Parathyroid adenoma (tissue), 2 donors: ENCODE results near the gene NHLRC4.
"Not testable (repeated sequence)": the region's sequence is repeated elsewhere in the genome, so short reads cannot be mapped to it uniquely, and the experiment has no call there.

Experiments used
- H2AFZ ChIP-seq: fragments of 300-600 bp; sonication (generic); one replicate; pipeline ENCODE4 v1.7.0; 2017; ENCODE audit warnings: antibody characterized with exemption, mild to moderate bottlenecking
- H3K27ac ChIP-seq: fragments of 300-600 bp; sonication (generic); one replicate; pipeline ENCODE4 v1.7.0; 2017
- H3K27me3 ChIP-seq: fragments of 300-600 bp; sonication (generic); one replicate; pipeline ENCODE4 v1.7.0; 2017; ENCODE audit warnings: low read length; ENCODE audit not compliant: control insufficient read depth, insufficient read depth
- H3K36me3 ChIP-seq: fragments of 300-600 bp; sonication (generic); one replicate; pipeline ENCODE4 v1.7.0; 2017; ENCODE audit warnings: low read length; ENCODE audit not compliant: control insufficient read depth, insufficient read depth
- H3K4me1 ChIP-seq: fragments of 300-600 bp; sonication (generic); one replicate; pipeline ENCODE4 v1.7.0; 2017; ENCODE audit warnings: control low read depth
- H3K4me2 ChIP-seq: fragments of 300-600 bp; sonication (generic); one replicate; pipeline ENCODE4 v1.7.0; 2017; ENCODE audit warnings: low read length
- H3K4me3 ChIP-seq: fragments of 300-600 bp; sonication (generic); one replicate; pipeline ENCODE4 v1.7.0; 2017; ENCODE audit warnings: low read depth, low read length
- H3K79me2 ChIP-seq: fragments of 300-600 bp; sonication (generic); one replicate; pipeline ENCODE4 v1.7.0; 2017; ENCODE audit warnings: control low read depth
- H3K9ac ChIP-seq: fragments of 300-600 bp; sonication (generic); one replicate; pipeline ENCODE4 v1.7.0; 2017; ENCODE audit warnings: mild to moderate bottlenecking
- H3K9me3 ChIP-seq: fragments of 300-600 bp; sonication (generic); one replicate; pipeline ENCODE4 v1.7.0; 2017; ENCODE audit warnings: low read length; ENCODE audit not compliant: control insufficient read depth
- TF ChIP-seq, protein P1 (sequence below): fragments of 300-600 bp; sonication (generic); IDR thresholded peaks from one replicate; pipeline ENCODE4 v1.7.0; 2017; ENCODE audit warnings: antibody characterized with exemption, mild to moderate bottlenecking
- donor health status: primary hyperparathyroidism.

NHLRC4 gene

DNA sequence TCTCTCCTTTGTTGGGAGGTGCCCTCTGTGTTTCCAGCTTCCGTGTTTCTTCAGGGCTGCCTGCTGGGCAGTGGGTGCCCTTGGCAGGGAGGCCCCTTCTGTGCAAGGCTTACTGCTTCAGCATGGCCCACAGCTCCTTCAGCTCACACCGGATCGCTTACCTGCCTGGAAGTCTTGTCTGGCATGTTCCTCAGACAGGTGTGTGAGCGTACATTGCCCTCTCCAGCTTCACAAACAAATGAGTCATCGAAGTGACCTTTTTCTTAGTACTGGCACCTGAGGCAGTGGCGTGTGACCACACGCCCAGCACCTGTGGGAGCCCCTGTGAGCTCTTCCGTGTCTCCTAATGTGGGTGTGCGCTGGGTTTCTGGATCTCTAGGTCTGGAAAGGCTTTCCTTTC lies 26.6 kb downstream of the NHLRC4 start:
- TF ChIP-seq, protein P1, sequence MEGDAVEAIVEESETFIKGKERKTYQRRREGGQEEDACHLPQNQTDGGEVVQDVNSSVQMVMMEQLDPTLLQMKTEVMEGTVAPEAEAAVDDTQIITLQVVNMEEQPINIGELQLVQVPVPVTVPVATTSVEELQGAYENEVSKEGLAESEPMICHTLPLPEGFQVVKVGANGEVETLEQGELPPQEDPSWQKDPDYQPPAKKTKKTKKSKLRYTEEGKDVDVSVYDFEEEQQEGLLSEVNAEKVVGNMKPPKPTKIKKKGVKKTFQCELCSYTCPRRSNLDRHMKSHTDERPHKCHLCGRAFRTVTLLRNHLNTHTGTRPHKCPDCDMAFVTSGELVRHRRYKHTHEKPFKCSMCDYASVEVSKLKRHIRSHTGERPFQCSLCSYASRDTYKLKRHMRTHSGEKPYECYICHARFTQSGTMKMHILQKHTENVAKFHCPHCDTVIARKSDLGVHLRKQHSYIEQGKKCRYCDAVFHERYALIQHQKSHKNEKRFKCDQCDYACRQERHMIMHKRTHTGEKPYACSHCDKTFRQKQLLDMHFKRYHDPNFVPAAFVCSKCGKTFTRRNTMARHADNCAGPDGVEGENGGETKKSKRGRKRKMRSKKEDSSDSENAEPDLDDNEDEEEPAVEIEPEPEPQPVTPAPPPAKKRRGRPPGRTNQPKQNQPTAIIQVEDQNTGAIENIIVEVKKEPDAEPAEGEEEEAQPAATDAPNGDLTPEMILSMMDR: no peak
- H3K27me3 ChIP-seq: no peaks in the 10 kb centered on the region
- H3K4me2 ChIP-seq: peak overlapping the region; percentile 58
- peak overlapping the region; percentile 22 for H2AFZ ChIP-seq
- H3K4me3 ChIP-seq: no peak overlapping the region
- H3K36me3 ChIP-seq: no peaks in the 10 kb centered on the region
- H3K4me1 ChIP-seq: peaks cover 17% of the 10 kb centered on the region
- no peaks in the 10 kb centered on the region for H3K9me3 ChIP-seq
- peaks cover 35% of the 10 kb centered on the region for H3K79me2 ChIP-seq
- no peak overlapping the region for H3K9ac ChIP-seq
- H3K27ac ChIP-seq: peak overlapping the region; percentile 59

DNA sequence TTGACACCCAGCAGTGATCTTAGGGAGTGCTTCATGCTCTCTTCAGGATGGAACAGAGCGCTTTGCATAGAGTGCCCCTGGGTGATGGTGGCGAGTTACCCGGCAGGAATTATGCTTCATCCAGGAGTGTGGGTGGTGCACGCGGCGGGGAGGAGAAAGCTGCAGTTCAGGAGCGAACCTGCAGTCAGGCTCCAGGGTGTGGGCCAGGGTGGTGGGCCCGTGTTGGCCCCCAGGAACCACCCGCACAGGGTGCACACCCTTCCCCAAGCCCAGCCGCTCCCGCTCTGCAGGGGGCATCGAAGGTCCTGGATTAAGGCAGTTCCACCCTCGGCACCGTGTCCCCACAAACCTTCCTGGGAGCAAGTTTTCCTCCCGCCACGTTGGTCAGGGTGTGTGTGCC lies 27.0 kb downstream of the NHLRC4 start:
- H3K4me2 ChIP-seq: peak overlapping the region; percentile 15
- no peaks in the 10 kb centered on the region for H3K27me3 ChIP-seq
- peaks cover 17% of the 10 kb centered on the region for H3K4me1 ChIP-seq
- H3K9me3 ChIP-seq: no peaks in the 10 kb centered on the region
- peak overlapping the region; percentile 59 for H3K27ac ChIP-seq
- H3K36me3 ChIP-seq: no peaks in the 10 kb centered on the region
- H2AFZ ChIP-seq: no peak overlapping the region
- no peak overlapping the region for H3K9ac ChIP-seq
- no peak overlapping the region for H3K4me3 ChIP-seq
- H3K79me2 ChIP-seq: peaks cover 35% of the 10 kb centered on the region
- TF ChIP-seq, protein P1: no peak

DNA sequence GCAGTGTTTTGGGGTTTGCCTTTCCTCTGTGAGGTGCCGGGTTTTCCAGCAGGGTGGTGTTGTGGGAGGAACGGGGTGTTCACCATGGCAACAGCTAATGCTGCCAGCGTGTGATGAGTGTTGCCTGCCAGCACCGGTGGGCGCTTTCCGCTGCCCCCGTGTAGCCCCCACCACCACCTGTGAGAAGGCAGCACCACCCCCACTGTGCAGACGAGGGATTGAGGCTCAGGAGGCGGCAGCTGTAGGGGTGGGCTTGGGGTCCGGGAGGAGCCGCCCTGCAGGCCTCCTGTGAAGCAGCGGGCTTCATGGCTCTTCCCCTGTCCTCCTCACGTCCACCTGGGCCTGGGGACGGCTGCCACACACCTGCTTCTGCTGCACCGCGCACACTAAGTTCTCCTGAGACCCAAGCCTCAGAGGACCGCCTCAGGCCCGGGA lies 28.3 kb downstream of the NHLRC4 start:
- Histone ChIP-seq H3K9ac (no peak overlapping the region), H3K4me3 (no peak overlapping the region), H3K4me1 (peaks cover 17% of the 10 kb centered on the region), H3K9me3 (no peaks in the 10 kb centered on the region), H3K79me2 (peaks cover 42% of the 10 kb centered on the region), H3K27ac (no peak overlapping the region), H2AFZ (no peak overlapping the region), H3K27me3 (no peaks in the 10 kb centered on the region), H3K4me2 (no peak overlapping the region), H3K36me3 (no peaks in the 10 kb centered on the region)
- TF ChIP-seq, protein P1: no peak

DNA sequence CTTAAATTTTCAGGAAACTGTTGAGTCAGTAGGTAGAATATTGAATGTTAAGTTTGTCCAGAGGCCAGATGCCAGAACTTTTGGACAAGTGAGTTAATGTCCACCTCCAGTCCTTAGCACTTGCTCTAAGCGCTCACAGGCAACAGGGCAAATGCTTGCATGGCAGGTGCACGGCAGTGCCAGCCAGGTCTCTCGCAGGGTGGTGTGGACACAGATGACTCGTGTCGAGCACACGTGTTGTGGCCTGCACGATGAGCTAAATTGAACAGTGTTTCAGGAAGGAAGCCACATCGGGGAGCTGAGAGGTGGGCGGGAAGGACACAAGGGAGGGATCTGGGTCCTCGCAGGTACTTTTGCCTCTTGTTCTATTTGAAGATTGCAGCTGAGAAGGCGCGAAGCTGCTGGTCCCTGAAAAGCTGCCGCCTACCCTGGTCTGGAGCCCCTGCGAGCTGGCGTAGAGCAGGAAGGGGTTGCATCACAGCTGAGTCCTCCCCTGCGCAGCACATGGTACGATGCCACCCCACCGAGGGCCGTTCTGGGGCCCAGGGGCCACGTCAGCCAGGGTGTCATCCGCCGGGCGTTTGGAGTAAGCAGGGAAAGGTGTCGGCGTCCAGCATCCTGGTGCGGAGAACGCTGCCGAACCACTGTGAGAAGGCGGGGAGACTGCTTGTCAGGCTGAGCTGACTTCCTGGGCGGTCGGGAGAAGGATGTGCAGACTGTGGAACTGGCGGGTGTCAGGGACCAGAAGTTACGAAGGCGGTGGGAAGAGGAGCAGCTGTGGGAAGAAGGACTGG lies 29.3 kb downstream of the NHLRC4 start:
- no peaks in the 10 kb centered on the region for H3K36me3 ChIP-seq
- peaks cover 12% of the 10 kb centered on the region for H3K4me1 ChIP-seq
- no peaks in the 10 kb centered on the region for H3K27me3 ChIP-seq
- no peak overlapping the region for H3K4me2 ChIP-seq
- no peaks in the 10 kb centered on the region for H3K9me3 ChIP-seq
- H2AFZ ChIP-seq: no peak overlapping the region
- H3K9ac ChIP-seq: no peak overlapping the region
- H3K27ac ChIP-seq: no peak overlapping the region
- H3K4me3 ChIP-seq: no peak overlapping the region
- peaks cover 37% of the 10 kb centered on the region for H3K79me2 ChIP-seq
- TF ChIP-seq, protein P1: no peak

DNA sequence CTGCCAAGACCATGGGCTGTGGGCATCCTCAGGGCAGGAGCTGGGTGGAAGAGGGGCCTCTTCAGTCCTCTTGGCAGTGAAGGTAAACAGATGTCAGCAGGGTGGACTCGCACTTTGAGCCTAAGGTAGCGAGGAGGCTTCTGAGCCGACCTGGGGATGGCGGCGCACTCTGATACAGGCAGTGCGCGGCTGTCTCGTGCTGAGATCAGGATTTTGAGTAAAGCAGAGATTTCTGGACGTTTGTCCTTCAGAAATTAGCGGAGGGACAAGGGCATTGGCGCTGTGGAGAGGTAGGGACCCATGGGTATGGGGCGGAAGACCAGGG lies 29.9 kb downstream of the NHLRC4 start:
- Histone ChIP-seq H3K27me3 (no peaks in the 10 kb centered on the region), H2AFZ (no peak overlapping the region), H3K4me1 (peaks cover 12% of the 10 kb centered on the region), H3K9ac (no peak overlapping the region), H3K79me2 (peaks cover 37% of the 10 kb centered on the region), H3K4me3 (no peak overlapping the region), H3K36me3 (no peaks in the 10 kb centered on the region), H3K9me3 (no peaks in the 10 kb centered on the region), H3K4me2 (no peak overlapping the region), H3K27ac (no peak overlapping the region)
- TF ChIP-seq, protein P1: no peak

DNA sequence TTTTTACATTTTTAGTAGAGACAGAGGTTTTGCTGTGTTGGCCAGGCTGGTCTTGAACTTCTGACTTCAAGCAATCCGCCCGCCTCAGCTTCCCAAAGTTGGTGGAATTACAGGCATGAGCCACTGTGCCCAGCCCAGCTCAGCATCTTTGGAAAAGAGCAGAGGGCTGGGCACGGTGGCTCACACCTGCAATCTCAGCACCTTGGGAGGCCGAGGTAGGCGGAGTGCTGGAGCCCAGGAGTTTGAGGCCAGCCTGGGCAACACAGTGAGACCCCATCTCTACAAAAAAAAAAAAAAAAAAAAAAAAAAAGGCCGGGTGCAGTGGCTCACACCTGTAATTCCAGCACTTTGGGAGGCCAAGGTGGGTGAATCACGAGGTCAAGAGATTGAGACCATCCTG lies 30.9 kb downstream of the NHLRC4 start:
- Histone ChIP-seq H3K4me1 (peaks cover 12% of the 10 kb centered on the region), H3K79me2 (peaks cover 37% of the 10 kb centered on the region)
- H3K4me2 ChIP-seq, H3K9me3 ChIP-seq, H3K27ac ChIP-seq, H3K36me3 ChIP-seq, H3K27me3 ChIP-seq, H2AFZ ChIP-seq, H3K4me3 ChIP-seq, H3K9ac ChIP-seq: not testable (repeated sequence)
